Transverse colon (tissue), 4 donors: ENCODE results near the gene ATP11A. TPM values are rescaled to one million over a fixed set of nuclear protein-coding genes. Genes with fewer than 3 reads are reported as not detected.

ENCODE experiments used
- DNase-seq: peaks from one replicate; pipeline ENCODE4 v3.0.0-alpha.2; 2019
- H3K27ac ChIP-seq, 4 donors: fragments of 200-600 bp; sonication (generic); 2 replicates each; pipeline ENCODE4 v1.5.1; 2016 to 2018; ENCODE audit warnings: inconsistent platforms in 4 of 4
- H3K27me3 ChIP-seq: fragments of 200-600 bp; sonication (generic); 2 replicates; pipeline ENCODE4 v1.5.1; 2017; ENCODE audit warnings: inconsistent platforms
- H3K36me3 ChIP-seq, 4 donors: fragments of 200-600 bp; sonication (generic); 2 replicates each; pipeline ENCODE4 v1.5.1; 2017 to 2019; ENCODE audit warnings: inconsistent platforms in 4 of 4
- H3K4me1 ChIP-seq, 4 donors: fragments of 200-600 bp; sonication (generic); 2 replicates each; pipeline ENCODE4 v1.5.1; 2017 to 2020; ENCODE audit warnings: inconsistent platforms in 4 of 4
- H3K4me3 ChIP-seq, 4 donors: fragments of 200-600 bp; sonication (generic); 1 replicate in 1 of 4; 2 replicates in 3 of 4; pipeline versions ENCODE4 v1.5.1 to v1.6.1; 2017 to 2019; ENCODE audit warnings: inconsistent platforms in 4 of 4
- H3K9me3 ChIP-seq, 2 donors: fragments of 200-600 bp; sonication (generic); 2 replicates each; pipeline ENCODE4 v1.5.1; 2017 to 2019; ENCODE audit warnings: inconsistent platforms in 2 of 2
- EP300 ChIP-seq: sonication (generic); formaldehyde crosslinking; IDR thresholded peaks from one replicate; pipeline ENCODE4 v1.6.1; 2017; ENCODE audit warnings: antibody characterized with exemption, low read depth
- POLR2A ChIP-seq: fragments of 450-650 bp; IDR thresholded peaks from one replicate; pipeline ENCODE4 v1.6.1; 2016; ENCODE audit warnings: antibody characterized with exemption, mild to moderate bottlenecking, moderate library complexity
- POLR2AphosphoS5 ChIP-seq, 3 donors: sonication (generic); formaldehyde crosslinking; IDR thresholded peaks; one replicate each; pipeline ENCODE4 v1.6.1; 2016; ENCODE audit warnings: antibody characterized with exemption in 3 of 3
- WGBS, 2 donors: methylation state at CpG; one replicate each; pipeline ENCODE4 v1.1.5; 2018; ENCODE audit warnings: low coverage in 1 of 2; 5-methylcytosine and 5-hydroxymethylcytosine counted together
- in situ Hi-C, 4 donors: fragments of 200-750 bp; cut with MboI; loops; one replicate each; pipeline versions ENCODE4 v1.15.0 to v1.15.1; 2017; ENCODE audit warnings: low sequenced_read_pairs in 3 of 4, low pct_ligation_motif_present in 1 of 4, low pct_unique_long_range_greater_than_20kb in 1 of 4
- intact Hi-C: fragments of 100-400 bp; cut with DNase I; formaldehyde crosslinking; loops from one replicate; pipeline ENCODE4 v1.15.1; 2023; ENCODE audit warnings: low total_unique reads
- total RNA-seq, 4 donors: library from RNA; depleted of rRNA; stranded (reverse); fragments of >200 nt; gene quantifications; one replicate each; pipeline ENCODE4 v1.1.0, GENCODE V29; 2016
- TF ChIP-seq, protein P1 (sequence below), 5 experiments: fragments of 200-600 bp in 3 of 5; fragments of 450-650 bp in 2 of 5; sonication (generic) in 3 of 5; IDR thresholded peaks; 1 replicate in 2 of 5; 2 replicates in 3 of 5; pipeline ENCODE4 v1.5.1; 2016 to 2017; ENCODE audit warnings: antibody characterized with exemption in 5 of 5, inconsistent platforms in 3 of 5, mild to moderate bottlenecking in 2 of 5, moderate library complexity in 1 of 5

Gene ATP11A
- total RNA-seq, 4 donors from 2014 or later = 10.2 to 17.5 (median 13.3) TPM

DNA sequence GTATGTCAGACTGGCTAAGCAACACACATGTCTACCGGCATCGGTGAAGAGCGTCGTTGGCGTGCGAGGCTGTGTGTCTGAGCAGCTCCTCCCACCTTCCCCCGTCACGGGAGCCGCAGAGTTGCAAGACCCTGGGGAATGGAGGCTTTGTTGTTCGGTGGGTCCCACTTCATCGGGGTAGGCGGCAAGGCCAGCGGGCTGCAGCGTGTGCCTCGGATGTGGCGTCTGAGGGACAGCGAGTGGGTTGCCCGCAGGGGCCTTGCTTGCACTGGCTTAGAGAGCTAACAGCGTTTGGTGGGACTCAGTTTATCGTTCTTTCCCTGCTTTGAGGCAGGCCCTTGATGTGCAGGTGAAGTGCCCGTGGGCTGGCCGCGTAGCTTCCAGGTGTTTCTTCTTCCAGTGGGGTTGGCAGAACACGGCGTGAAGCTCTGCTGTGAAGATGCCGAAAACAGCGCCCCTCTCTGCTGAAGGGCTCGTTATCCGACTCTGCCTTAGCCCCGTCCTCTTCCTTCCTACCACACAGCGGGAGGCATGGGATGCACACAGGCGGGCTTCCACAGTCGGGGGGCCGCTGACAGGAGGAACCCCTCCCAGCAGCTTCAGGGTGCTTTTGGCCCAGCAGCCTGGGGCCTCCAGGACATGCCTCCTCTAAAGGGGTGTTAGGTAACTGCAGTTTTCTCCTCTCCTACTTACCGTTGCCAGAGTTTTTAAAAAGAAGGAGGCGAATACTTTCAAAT is 85.2 kb downstream of the ATP11A start:
- Histone ChIP-seq H3K27ac (no peak overlapping the region), H3K9me3 (no peaks in the 10 kb centered on the region), H3K4me1 (peaks cover 0 to 25% (median 10%) of the 10 kb centered on the region in 4 donors), H3K27me3 (no peaks in the 10 kb centered on the region), H3K36me3 (no peaks in the 10 kb centered on the region), H3K4me3 (no peak overlapping the region)
- intact Hi-C loops = no loop called here
- TF ChIP-seq EP300 (no peak), POLR2A (no peak), POLR2AphosphoS5 (IDR thresholded peaks at IDR 0.05) (no peak)
- TF ChIP-seq, protein P1, sequence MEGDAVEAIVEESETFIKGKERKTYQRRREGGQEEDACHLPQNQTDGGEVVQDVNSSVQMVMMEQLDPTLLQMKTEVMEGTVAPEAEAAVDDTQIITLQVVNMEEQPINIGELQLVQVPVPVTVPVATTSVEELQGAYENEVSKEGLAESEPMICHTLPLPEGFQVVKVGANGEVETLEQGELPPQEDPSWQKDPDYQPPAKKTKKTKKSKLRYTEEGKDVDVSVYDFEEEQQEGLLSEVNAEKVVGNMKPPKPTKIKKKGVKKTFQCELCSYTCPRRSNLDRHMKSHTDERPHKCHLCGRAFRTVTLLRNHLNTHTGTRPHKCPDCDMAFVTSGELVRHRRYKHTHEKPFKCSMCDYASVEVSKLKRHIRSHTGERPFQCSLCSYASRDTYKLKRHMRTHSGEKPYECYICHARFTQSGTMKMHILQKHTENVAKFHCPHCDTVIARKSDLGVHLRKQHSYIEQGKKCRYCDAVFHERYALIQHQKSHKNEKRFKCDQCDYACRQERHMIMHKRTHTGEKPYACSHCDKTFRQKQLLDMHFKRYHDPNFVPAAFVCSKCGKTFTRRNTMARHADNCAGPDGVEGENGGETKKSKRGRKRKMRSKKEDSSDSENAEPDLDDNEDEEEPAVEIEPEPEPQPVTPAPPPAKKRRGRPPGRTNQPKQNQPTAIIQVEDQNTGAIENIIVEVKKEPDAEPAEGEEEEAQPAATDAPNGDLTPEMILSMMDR (IDR thresholded peaks at IDR 0.05) = no peak
- no peak for DNase-seq
- WGBS, 2 donors = 72 to 94% methylated on average over 3 to 36 of the region's 36 CpGs
- in situ Hi-C loops = no loop called here

DNA sequence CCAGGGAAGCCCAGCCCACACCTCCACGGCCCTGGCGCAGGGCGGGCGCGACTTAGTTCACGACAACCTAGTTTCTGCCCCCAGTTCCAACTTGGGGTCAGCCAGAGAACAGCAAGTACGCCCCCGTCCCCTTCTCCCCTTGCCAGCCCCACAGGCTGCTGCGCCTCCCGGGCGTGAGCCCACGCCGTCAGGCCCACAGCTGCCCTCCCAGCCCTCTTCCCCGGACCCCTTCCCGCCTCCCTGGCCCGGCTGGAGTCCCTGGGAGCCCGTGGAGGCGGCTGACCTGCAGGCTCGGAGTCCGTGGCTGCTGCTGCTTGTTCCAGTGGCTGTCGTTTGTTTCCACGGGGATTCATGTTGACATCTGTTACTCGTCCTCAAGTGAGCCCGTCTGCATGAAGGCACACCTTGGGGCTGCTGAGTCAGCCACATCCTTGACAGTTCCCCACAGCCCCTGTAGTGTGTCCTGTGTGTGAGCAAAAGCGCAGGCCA is 86.0 kb downstream of the ATP11A start:
- in situ Hi-C loops (no loop called here), intact Hi-C loops (no loop called here)
- Histone ChIP-seq H3K27me3 (no peaks in the 10 kb centered on the region), H3K9me3 (no peaks in the 10 kb centered on the region), H3K4me3 (no peak overlapping the region), H3K36me3 (no peaks in the 10 kb centered on the region), H3K4me1 (peaks cover 0 to 25% (median 10%) of the 10 kb centered on the region in 4 donors), H3K27ac (no peak overlapping the region)
- no peak for DNase-seq
- TF ChIP-seq POLR2AphosphoS5 (IDR thresholded peaks at IDR 0.05) (no peak), EP300 (no peak), POLR2A (no peak)
- TF ChIP-seq, protein P1 (IDR thresholded peaks at IDR 0.05) = no peak
- 92% methylated on average over 25 of the region's 25 CpGs; no CpG with 5 or more reads in 1 of the 2 donors for WGBS, 2 donors

DNA sequence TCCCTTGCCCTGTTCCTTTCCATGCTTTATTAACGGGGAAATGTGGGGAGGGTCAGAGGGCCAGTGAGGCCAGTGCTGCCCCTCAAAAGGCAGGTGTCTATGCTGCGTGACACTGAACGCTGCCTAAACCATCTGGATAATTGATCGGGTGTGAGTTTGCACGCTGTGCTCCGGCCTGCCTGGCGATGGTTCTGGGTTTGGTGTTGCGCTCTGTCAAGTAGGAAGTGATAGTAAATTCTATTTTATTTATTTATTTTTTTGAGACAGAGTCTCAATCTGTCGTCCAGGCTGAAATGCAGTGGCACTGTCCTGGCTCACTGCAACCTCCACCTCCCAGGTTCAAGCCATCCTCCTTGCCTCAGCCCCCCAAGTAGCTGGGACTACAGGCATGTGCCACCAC is 86.5 kb downstream of the ATP11A start:
- TF ChIP-seq POLR2A (no peak), POLR2AphosphoS5 (IDR thresholded peaks at IDR 0.05) (no peak), EP300 (no peak)
- TF ChIP-seq, protein P1 (IDR thresholded peaks at IDR 0.05) = no peak
- H3K4me3 ChIP-seq = no peak overlapping the region
- 87 to 93% methylated on average over 3 to 9 of the region's 9 CpGs for WGBS, 2 donors

DNA sequence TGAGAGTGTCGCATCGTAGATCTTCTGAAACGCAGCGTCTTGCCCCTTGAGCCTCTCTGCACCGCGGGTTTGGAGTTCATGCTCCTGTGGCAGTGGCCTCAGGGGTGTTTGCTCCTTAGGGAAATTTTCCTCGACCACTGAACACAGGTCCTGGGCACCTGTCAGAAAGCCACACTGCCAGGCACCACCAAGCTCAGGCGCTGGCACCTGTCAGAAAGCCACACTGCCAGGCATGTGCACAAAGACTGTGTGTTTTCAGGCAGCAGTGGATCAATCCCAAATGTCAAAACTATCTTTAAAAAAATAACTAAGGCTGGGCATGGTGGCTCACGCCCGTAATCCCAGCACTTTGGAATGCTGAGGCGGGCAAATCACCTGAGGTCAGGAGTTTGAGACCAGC is 87.1 kb downstream of the ATP11A start:
- H3K27ac ChIP-seq = no peak overlapping the region
- no peak for TF ChIP-seq EP300
- TF ChIP-seq POLR2AphosphoS5 (IDR thresholded peaks at IDR 0.05) = no peak
- no peak for TF ChIP-seq POLR2A
- TF ChIP-seq, protein P1 (IDR thresholded peaks at IDR 0.05) = no peak
- DNase-seq = no peak
- in situ Hi-C loops (no loop called here), intact Hi-C loops (no loop called here)
- H3K27me3 ChIP-seq = no peaks in the 10 kb centered on the region
- H3K4me1 ChIP-seq = peaks cover 0 to 14% (median 5%) of the 10 kb centered on the region in 4 donors
- no peaks in the 10 kb centered on the region for H3K9me3 ChIP-seq
- H3K4me3 ChIP-seq = no peak overlapping the region
- no peaks in the 10 kb centered on the region for H3K36me3 ChIP-seq
- WGBS, 2 donors = 97% methylated on average over 11 of the region's 11 CpGs; no CpG with 5 or more reads in 1 of the 2 donors

More for the DNA sequence above, 86.5 kb downstream of the ATP11A start:
- H3K9me3 ChIP-seq = no peaks in the 10 kb centered on the region
- H3K36me3 ChIP-seq = no peaks in the 10 kb centered on the region
- DNase-seq = no peak
- in situ Hi-C loops (no loop called here), intact Hi-C loops (no loop called here)
- H3K27me3 ChIP-seq = no peaks in the 10 kb centered on the region
- H3K4me1 ChIP-seq = peaks cover 0 to 20% (median 8%) of the 10 kb centered on the region in 4 donors
- H3K27ac ChIP-seq = no peak overlapping the region
